Measurements from ENCODE around the gene SVIL.
"Not testable (repeated sequence)": the region's sequence is repeated elsewhere in the genome, so short reads cannot be mapped to it uniquely, and the experiment has no call there.

The SVIL gene

GRCh38 chr10:29541422-29542210 is 93.2 kb downstream of the SVIL start:
- Histone ChIP-seq H3K4me1 (ENCODE audit: control insufficient read depth, insufficient read depth, low read length) (peaks cover 3% of the 10 kb centered on the region), H3K9me3 (ENCODE audit: control insufficient read depth, insufficient read depth, low read length) (no peaks in the 10 kb centered on the region), H3K4me3 (ENCODE audit: low read depth, low read length) (no peak overlapping the region), H3K9ac (ENCODE audit: low read depth, low read length) (no peak overlapping the region), H3K27me3 (ENCODE audit: control insufficient read depth, insufficient read depth, low read length) (no peaks in the 10 kb centered on the region), H3K36me3 (ENCODE audit: control insufficient read depth, insufficient read depth, low read length) (no peaks in the 10 kb centered on the region)

GRCh38 chr10:29540016-29540415 is 94.8 kb downstream of the SVIL start:
- H3K9ac ChIP-seq (ENCODE audit: low read depth, low read length): no peak overlapping the region
- H3K4me3 ChIP-seq (ENCODE audit: low read depth, low read length): no peak overlapping the region
- no peaks in the 10 kb centered on the region for H3K36me3 ChIP-seq (ENCODE audit: control insufficient read depth, insufficient read depth, low read length)
- H3K4me1 ChIP-seq (ENCODE audit: control insufficient read depth, insufficient read depth, low read length): peaks cover 8% of the 10 kb centered on the region
- no peaks in the 10 kb centered on the region for H3K9me3 ChIP-seq (ENCODE audit: control insufficient read depth, insufficient read depth, low read length)
- H3K27me3 ChIP-seq (ENCODE audit: control insufficient read depth, insufficient read depth, low read length): no peaks in the 10 kb centered on the region

GRCh38 chr10:29539412-29539811 is 95.4 kb downstream of the SVIL start:
- no peaks in the 10 kb centered on the region for H3K36me3 ChIP-seq (ENCODE audit: control insufficient read depth, insufficient read depth, low read length)
- no peak overlapping the region for H3K9ac ChIP-seq (ENCODE audit: low read depth, low read length)
- H3K4me3 ChIP-seq (ENCODE audit: low read depth, low read length): no peak overlapping the region
- H3K4me1 ChIP-seq (ENCODE audit: control insufficient read depth, insufficient read depth, low read length): peaks cover 8% of the 10 kb centered on the region
- no peaks in the 10 kb centered on the region for H3K9me3 ChIP-seq (ENCODE audit: control insufficient read depth, insufficient read depth, low read length)
- H3K27me3 ChIP-seq (ENCODE audit: control insufficient read depth, insufficient read depth, low read length): no peaks in the 10 kb centered on the region

GRCh38 chr10:29537799-29538198 is 97.0 kb downstream of the SVIL start:
- no peak overlapping the region for H3K4me3 ChIP-seq (ENCODE audit: low read depth, low read length)
- H3K4me1 ChIP-seq (ENCODE audit: control insufficient read depth, insufficient read depth, low read length): peaks cover 16% of the 10 kb centered on the region
- H3K9ac ChIP-seq (ENCODE audit: low read depth, low read length): no peak overlapping the region
- no peaks in the 10 kb centered on the region for H3K36me3 ChIP-seq (ENCODE audit: control insufficient read depth, insufficient read depth, low read length)
- no peaks in the 10 kb centered on the region for H3K27me3 ChIP-seq (ENCODE audit: control insufficient read depth, insufficient read depth, low read length)
- H3K9me3 ChIP-seq (ENCODE audit: control insufficient read depth, insufficient read depth, low read length): no peaks in the 10 kb centered on the region

- H3K4me3 ChIP-seq (ENCODE audit: low read depth, low read length); H3K9ac ChIP-seq (ENCODE audit: low read depth, low read length); H3K9me3 ChIP-seq (ENCODE audit: control insufficient read depth, insufficient read depth, low read length); H3K36me3 ChIP-seq (ENCODE audit: control insufficient read depth, insufficient read depth, low read length); H3K27me3 ChIP-seq (ENCODE audit: control insufficient read depth, insufficient read depth, low read length): not testable (repeated sequence)
- peaks cover 16% of the 10 kb centered on the region for H3K4me1 ChIP-seq (ENCODE audit: control insufficient read depth, insufficient read depth, low read length)
Measured at GRCh38 chr10:29536691-29537090, 98.1 kb downstream of the SVIL start.

- H3K4me3 ChIP-seq (ENCODE audit: low read depth, low read length): no peak overlapping the region
Measured at GRCh38 chr10:29535778-29536453, 98.9 kb downstream of the SVIL start.

GRCh38 chr10:29535012-29535777 is 99.6 kb downstream of the SVIL start:
- Histone ChIP-seq H3K9me3 (ENCODE audit: control insufficient read depth, insufficient read depth, low read length) (no peaks in the 10 kb centered on the region), H3K9ac (ENCODE audit: low read depth, low read length) (no peak overlapping the region), H3K36me3 (ENCODE audit: control insufficient read depth, insufficient read depth, low read length) (no peaks in the 10 kb centered on the region), H3K4me1 (ENCODE audit: control insufficient read depth, insufficient read depth, low read length) (peaks cover 16% of the 10 kb centered on the region), H3K27me3 (ENCODE audit: control insufficient read depth, insufficient read depth, low read length) (no peaks in the 10 kb centered on the region), H3K4me3 (ENCODE audit: low read depth, low read length) (no peak overlapping the region)

More at GRCh38 chr10:29535778-29536453, 98.9 kb downstream of the SVIL start:
- Histone ChIP-seq H3K4me1 (ENCODE audit: control insufficient read depth, insufficient read depth, low read length) (peaks cover 16% of the 10 kb centered on the region), H3K27me3 (ENCODE audit: control insufficient read depth, insufficient read depth, low read length) (no peaks in the 10 kb centered on the region), H3K36me3 (ENCODE audit: control insufficient read depth, insufficient read depth, low read length) (no peaks in the 10 kb centered on the region), H3K9me3 (ENCODE audit: control insufficient read depth, insufficient read depth, low read length) (no peaks in the 10 kb centered on the region), H3K9ac (ENCODE audit: low read depth, low read length) (no peak overlapping the region)

- no peak overlapping the region for H3K4me3 ChIP-seq (ENCODE audit: low read depth, low read length)
- H3K9me3 ChIP-seq (ENCODE audit: control insufficient read depth, insufficient read depth, low read length): no peaks in the 10 kb centered on the region
- peaks cover 16% of the 10 kb centered on the region for H3K4me1 ChIP-seq (ENCODE audit: control insufficient read depth, insufficient read depth, low read length)
- no peaks in the 10 kb centered on the region for H3K36me3 ChIP-seq (ENCODE audit: control insufficient read depth, insufficient read depth, low read length)
- H3K27me3 ChIP-seq (ENCODE audit: control insufficient read depth, insufficient read depth, low read length): no peaks in the 10 kb centered on the region
- no peak overlapping the region for H3K9ac ChIP-seq (ENCODE audit: low read depth, low read length)
Measured at GRCh38 chr10:29534590-29534989, 100.2 kb downstream of the SVIL start.

GRCh38 chr10:29533696-29534285 is 101.0 kb downstream of the SVIL start:
- H3K9ac ChIP-seq (ENCODE audit: low read depth, low read length): no peak overlapping the region
- H3K4me3 ChIP-seq (ENCODE audit: low read depth, low read length): no peak overlapping the region
- no peaks in the 10 kb centered on the region for H3K27me3 ChIP-seq (ENCODE audit: control insufficient read depth, insufficient read depth, low read length)
- H3K9me3 ChIP-seq (ENCODE audit: control insufficient read depth, insufficient read depth, low read length): no peaks in the 10 kb centered on the region
- peaks cover 13% of the 10 kb centered on the region for H3K4me1 ChIP-seq (ENCODE audit: control insufficient read depth, insufficient read depth, low read length)
- no peaks in the 10 kb centered on the region for H3K36me3 ChIP-seq (ENCODE audit: control insufficient read depth, insufficient read depth, low read length)

- peaks cover 13% of the 10 kb centered on the region for H3K4me1 ChIP-seq (ENCODE audit: control insufficient read depth, insufficient read depth, low read length)
- no peak overlapping the region for H3K9ac ChIP-seq (ENCODE audit: low read depth, low read length)
- H3K36me3 ChIP-seq (ENCODE audit: control insufficient read depth, insufficient read depth, low read length): no peaks in the 10 kb centered on the region
- H3K27me3 ChIP-seq (ENCODE audit: control insufficient read depth, insufficient read depth, low read length): no peaks in the 10 kb centered on the region
- no peaks in the 10 kb centered on the region for H3K9me3 ChIP-seq (ENCODE audit: control insufficient read depth, insufficient read depth, low read length)
- H3K4me3 ChIP-seq (ENCODE audit: low read depth, low read length): no peak overlapping the region
Measured at GRCh38 chr10:29533046-29533445, 101.7 kb downstream of the SVIL start.

GRCh38 chr10:29532256-29532878 is 102.4 kb downstream of the SVIL start:
- Histone ChIP-seq H3K9me3 (ENCODE audit: control insufficient read depth, insufficient read depth, low read length) (no peaks in the 10 kb centered on the region), H3K4me3 (ENCODE audit: low read depth, low read length) (no peak overlapping the region), H3K9ac (ENCODE audit: low read depth, low read length) (no peak overlapping the region), H3K27me3 (ENCODE audit: control insufficient read depth, insufficient read depth, low read length) (no peaks in the 10 kb centered on the region), H3K36me3 (ENCODE audit: control insufficient read depth, insufficient read depth, low read length) (no peaks in the 10 kb centered on the region), H3K4me1 (ENCODE audit: control insufficient read depth, insufficient read depth, low read length) (peaks cover 13% of the 10 kb centered on the region)
